HepG2 (cell line): ENCODE data around the gene SPHK2. TPM values are rescaled to one million over a fixed set of nuclear protein-coding genes. Genes with fewer than 3 reads are reported as not detected.

Source experiments
- AHDC1 ChIP-seq: sonication (generic); formaldehyde crosslinking; IDR thresholded peaks from 2 replicates; pipeline ENCODE4 v1.5.1; 2020; ENCODE audit warnings: mild to moderate bottlenecking, missing genetic modification reagents, borderline replicate concordance
- ERF ChIP-seq: IDR thresholded peaks from 2 replicates; pipeline ENCODE4 v1.6.1; 2018; ENCODE audit warnings: missing biosample characterization, missing genetic modification reagents
- FIP1L1 ChIP-seq: fragments of 200-400 bp; formaldehyde crosslinking; IDR thresholded peaks from 2 replicates; pipeline ENCODE4 v1.6.1; 2018; ENCODE audit warnings: low read depth, mild to moderate bottlenecking, low read length, moderate library complexity, borderline replicate concordance; ENCODE audit not compliant: insufficient read depth
- MEIS1 ChIP-seq: sonication (generic); formaldehyde crosslinking; IDR thresholded peaks from 2 replicates; pipeline ENCODE4 v1.9.0; 2021; ENCODE audit warnings: mild to moderate bottlenecking, missing genetic modification reagents, moderate library complexity, borderline replicate concordance
- SETDB1 ChIP-seq: sonication (generic); formaldehyde crosslinking; IDR thresholded peaks from 2 replicates; pipeline ENCODE4 v1.5.1; 2020; ENCODE audit warnings: missing genetic modification reagents, mild to moderate bottlenecking, borderline replicate concordance
- SMYD3 ChIP-seq: sonication (generic); formaldehyde crosslinking; IDR thresholded peaks from 2 replicates; pipeline ENCODE4 v1.8.1; 2023; ENCODE audit warnings: mild to moderate bottlenecking, missing genetic modification reagents
- SP140L ChIP-seq: sonication (generic); formaldehyde crosslinking; IDR thresholded peaks from 2 replicates; pipeline ENCODE4 v1.4.0; 2020; ENCODE audit warnings: missing genetic modification reagents, borderline replicate concordance
- SRSF4 ChIP-seq: fragments of 200-400 bp; formaldehyde crosslinking; IDR thresholded peaks from one replicate; pipeline ENCODE4 v1.6.1; 2018; ENCODE audit warnings: mild to moderate bottlenecking, low read depth, low read length, moderate library complexity; ENCODE audit not compliant: poor library complexity, severe bottlenecking
- TFDP2 ChIP-seq: sonication (generic); formaldehyde crosslinking; IDR thresholded peaks from 2 replicates; pipeline ENCODE4 v1.4.0; 2020; ENCODE audit warnings: missing genetic modification reagents
- XBP1 ChIP-seq: sonication (generic); formaldehyde crosslinking; IDR thresholded peaks from 2 replicates; pipeline ENCODE4 v1.5.0; 2020; ENCODE audit warnings: missing genetic modification reagents
- ZBTB2 ChIP-seq: sonication (generic); formaldehyde crosslinking; IDR thresholded peaks from 2 replicates; pipeline ENCODE4 v1.8.0; 2022; ENCODE audit warnings: low read depth, missing genetic modification reagents
- ZNF331 ChIP-seq: sonication (generic); formaldehyde crosslinking; IDR thresholded peaks from 2 replicates; pipeline ENCODE4 v1.4.0; 2020; ENCODE audit warnings: missing genetic modification reagents
- ZNF567 ChIP-seq: sonication (generic); formaldehyde crosslinking; IDR thresholded peaks from 2 replicates; pipeline ENCODE4 v1.8.1; 2023; ENCODE audit warnings: mild to moderate bottlenecking, missing genetic modification reagents, borderline replicate concordance
- ZNF704 ChIP-seq: sonication (generic); formaldehyde crosslinking; IDR thresholded peaks from 2 replicates; pipeline ENCODE4 v1.8.1; 2023; ENCODE audit warnings: mild to moderate bottlenecking, inconsistent platforms, moderate library complexity, missing genetic modification reagents, borderline replicate concordance
- ZNF713 ChIP-seq: sonication (generic); formaldehyde crosslinking; IDR thresholded peaks from 2 replicates; pipeline ENCODE4 v1.4.0; 2020; ENCODE audit warnings: mild to moderate bottlenecking, missing genetic modification reagents
- ZNF747 ChIP-seq: sonication (generic); formaldehyde crosslinking; IDR thresholded peaks from 2 replicates; pipeline ENCODE4 v1.8.1; 2023; ENCODE audit warnings: missing genetic modification reagents, mild to moderate bottlenecking, borderline replicate concordance
- ZNF773 ChIP-seq: sonication (generic); formaldehyde crosslinking; IDR thresholded peaks from 2 replicates; pipeline ENCODE4 v1.4.0; 2020; ENCODE audit warnings: missing genetic modification reagents, borderline replicate concordance
- ZNF781 ChIP-seq: sonication (generic); formaldehyde crosslinking; IDR thresholded peaks from 2 replicates; pipeline ENCODE4 v1.5.1; 2020; ENCODE audit warnings: borderline replicate concordance, mild to moderate bottlenecking, missing genetic modification reagents; ENCODE audit errors: not compliant biosample characterization
- ZNF782 ChIP-seq: sonication (generic); formaldehyde crosslinking; IDR thresholded peaks from 2 replicates; pipeline ENCODE4 v1.4.0; 2020; ENCODE audit warnings: missing genetic modification reagents, mild to moderate bottlenecking, borderline replicate concordance
- polyA plus RNA-seq, 8 experiments: library from polyadenylated mRNA; depleted of rRNA in 3 of 8; stranded (reverse) in 7 of 8; unstranded in 1 of 8; fragments of >200 nt; fragmentation: Illumina TruSeq in 4 of 8; extraction: Trizol in 4 of 8; gene quantifications; 2 replicates each; pipeline versions ENCODE4 v1.2.1 to v1.2.3, GENCODE V29; 2011 to 2016; ENCODE audit warnings: low read depth in 4 of 8, missing spikeins in 1 of 8, mixed read lengths in 1 of 8; ENCODE audit not compliant: insufficient read depth in 1 of 8
- total RNA-seq, 5 experiments: library from RNA; depleted of rRNA; stranded (reverse); fragments of >200 nt; fragmentation: Illumina TruSeq; extraction: Trizol; gene quantifications; 2 replicates each; pipeline ENCODE4 v1.2.3, GENCODE V29; 2016; ENCODE audit warnings: low read depth in 1 of 5

Gene SPHK2
- total and polyA plus RNA-seq, 2 of the 13 experiments (the other 11 are each of a cell fraction or from before 2014, with no cell fraction given) = 2.9 to 14.4 TPM

GRCh38 chr19:48634424-48635262, 15.3 kb downstream of the SPHK2 start (continued):
- TF ChIP-seq TFDP2 (CRISPR knock-in tag) (peak; percentile 81), ZNF704 (CRISPR knock-in tag) (0 out of 2 replicates have a peak, but pooled peaks have one; percentile 4), MEIS1 (CRISPR knock-in tag) (no peak), SETDB1 (CRISPR knock-in tag) (no peak), ERF (peak; percentile 88), ZNF747 (CRISPR knock-in tag) (no peak), ZNF781 (CRISPR knock-in tag) (no peak), ZNF331 (CRISPR knock-in tag) (peak; percentile 86), ZNF773 (CRISPR knock-in tag) (no peak), ZNF567 (CRISPR knock-in tag) (no peak), SRSF4 (no peak), SP140L (CRISPR knock-in tag) (no peak), ZBTB2 (no peak), FIP1L1 (no peak), ZNF782 (0 out of 2 replicates have a peak, but pooled peaks have one; percentile 25), AHDC1 (no peak), XBP1 (CRISPR knock-in tag) (no peak), SMYD3 (CRISPR knock-in tag) (peak; percentile 38; the same call in 1 of the 2 replicates), ZNF713 (CRISPR knock-in tag) (no peak)
